NCI-H2227 (cell line): ENCODE data around the gene COCH.
"Not testable (repeated sequence)": the region's sequence is repeated elsewhere in the genome, so short reads cannot be mapped to it uniquely, and the experiment has no call there.

Experiments
- DNase-seq: peaks from one replicate; lab custom pipeline; 2025; ENCODE audit not compliant: unreplicated experiment; lab: John Stamatoyannopoulos, UW

The COCH gene

DNA sequence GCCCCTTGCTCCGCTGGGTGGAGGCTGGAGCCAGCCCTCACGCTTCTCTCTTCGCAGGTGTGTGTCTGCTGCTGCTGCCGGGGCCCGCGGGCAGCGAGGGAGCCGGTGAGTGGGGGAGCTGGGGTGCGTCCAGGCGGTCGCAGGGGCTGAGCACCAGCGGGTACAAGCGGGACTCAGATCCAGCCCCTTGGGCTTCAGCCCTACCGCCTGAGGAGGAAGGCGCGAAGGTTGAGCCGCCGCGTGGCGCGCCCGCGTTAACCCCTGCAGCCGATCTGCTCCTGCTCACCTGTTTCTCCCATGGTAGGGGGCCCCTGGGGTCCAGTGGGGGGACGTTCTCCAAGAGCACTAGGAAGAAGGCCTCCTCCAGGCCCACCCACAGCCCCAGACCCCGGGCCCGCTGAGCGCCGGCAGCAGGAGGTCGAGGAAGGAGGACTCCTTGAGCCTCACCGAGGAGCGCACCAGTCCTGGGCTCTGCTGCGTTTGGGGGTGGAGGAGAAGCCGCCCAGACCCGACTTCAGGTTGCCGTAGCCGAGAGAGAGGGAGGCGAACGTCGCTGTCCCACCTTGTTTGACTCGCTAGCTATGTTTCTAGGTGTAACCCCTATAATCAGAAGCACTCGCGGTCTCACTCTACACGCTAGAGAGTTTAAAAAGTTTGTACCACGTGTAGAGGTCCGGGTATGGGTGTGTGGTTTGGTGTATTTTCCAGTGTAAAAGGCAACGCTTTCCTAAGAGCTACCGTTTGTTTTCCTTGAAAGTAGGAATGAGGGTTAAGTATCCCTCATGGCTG lies 834 bp downstream of the COCH start:
- DNase-seq: peak; percentile 29

DNA sequence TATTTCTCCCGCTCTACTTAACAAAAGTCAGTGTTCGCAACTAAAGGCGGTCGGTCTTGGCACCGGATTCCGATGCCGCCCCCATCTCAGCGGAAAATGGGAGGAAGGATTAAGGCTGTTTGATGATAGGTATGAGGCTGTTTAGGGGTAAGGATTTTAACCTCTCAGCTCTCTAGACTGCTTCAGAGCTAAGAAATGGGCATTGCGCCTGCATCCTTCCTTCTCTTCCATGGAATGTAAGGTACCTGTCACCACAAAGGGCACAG lies 1.4 kb downstream of the COCH start:
- DNase-seq: no peak

DNA sequence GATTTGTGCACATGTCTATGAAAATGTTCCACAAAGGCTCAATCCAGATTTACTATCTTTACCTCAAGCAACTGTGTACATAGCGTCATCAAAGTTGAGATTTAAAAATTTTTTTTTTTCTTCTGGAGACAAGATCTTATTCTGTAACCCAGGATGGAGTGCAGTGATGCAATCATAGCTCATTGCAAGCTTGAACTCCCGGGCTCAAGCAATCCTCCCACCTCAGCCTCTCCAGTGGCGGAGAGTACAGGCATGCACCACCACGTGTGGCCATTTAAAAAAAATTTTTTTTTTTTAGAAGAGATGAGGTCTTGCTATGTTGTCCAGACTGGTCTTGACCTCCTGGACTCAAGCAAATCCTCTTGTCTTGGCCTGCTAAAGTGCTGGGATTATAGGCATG lies 2.3 kb downstream of the COCH start:
- DNase-seq: no peak

DNA sequence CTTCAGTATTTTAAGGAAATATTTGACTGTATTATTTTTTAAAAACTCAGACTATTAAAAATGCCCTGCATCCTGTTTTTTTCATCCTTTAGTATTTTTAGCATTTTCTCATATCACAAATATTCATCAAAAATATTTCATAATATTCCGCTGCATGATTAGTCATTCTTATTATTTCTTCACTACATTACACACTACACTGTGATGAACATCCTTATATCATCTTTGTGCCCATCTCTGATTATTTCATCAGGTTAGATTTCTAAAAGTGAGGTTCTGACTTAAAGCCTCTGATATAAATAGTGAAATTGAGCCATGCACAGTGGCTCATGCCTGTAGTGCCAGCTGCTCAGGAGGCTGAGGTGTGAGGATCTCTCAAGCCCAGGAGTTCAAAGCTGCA lies 8.1 kb downstream of the COCH start:
- DNase-seq: no peak

DNA sequence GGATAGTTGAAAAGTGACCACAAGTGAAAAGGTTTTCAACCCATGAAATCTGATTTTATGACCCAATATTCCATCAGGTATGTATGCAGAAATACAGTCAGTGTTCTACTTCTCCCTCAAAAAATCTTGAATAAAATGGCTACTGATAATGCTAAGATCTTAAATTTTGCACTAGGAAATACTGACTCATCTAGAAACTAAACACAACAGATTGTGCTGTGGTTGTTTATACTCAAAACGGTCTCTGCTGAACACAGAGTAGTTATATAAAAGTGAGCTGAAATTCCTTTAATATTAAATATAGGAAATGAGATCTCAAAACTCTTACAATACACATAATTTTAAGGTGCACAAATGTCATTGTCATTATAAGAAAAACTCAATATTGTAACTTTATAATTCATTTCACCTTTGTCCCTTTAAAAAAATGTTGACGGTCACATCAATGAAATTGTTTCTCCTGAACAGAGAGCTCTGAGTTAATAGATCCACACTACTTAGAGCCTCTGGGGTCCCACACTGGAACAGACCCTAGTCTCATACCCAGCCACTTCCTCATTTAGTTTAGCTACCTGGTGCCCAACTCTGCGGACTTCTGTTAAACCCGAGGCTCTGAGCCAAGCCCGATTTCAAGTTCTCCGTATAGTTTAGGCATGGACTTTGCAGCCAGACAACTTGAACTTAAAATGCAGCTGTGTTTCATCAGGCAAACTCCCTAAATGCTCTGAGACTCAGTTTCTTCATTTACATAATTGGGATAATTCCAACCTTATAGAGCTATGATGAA lies 9.3 kb downstream of the COCH start:
- DNase-seq: no peak

DNA sequence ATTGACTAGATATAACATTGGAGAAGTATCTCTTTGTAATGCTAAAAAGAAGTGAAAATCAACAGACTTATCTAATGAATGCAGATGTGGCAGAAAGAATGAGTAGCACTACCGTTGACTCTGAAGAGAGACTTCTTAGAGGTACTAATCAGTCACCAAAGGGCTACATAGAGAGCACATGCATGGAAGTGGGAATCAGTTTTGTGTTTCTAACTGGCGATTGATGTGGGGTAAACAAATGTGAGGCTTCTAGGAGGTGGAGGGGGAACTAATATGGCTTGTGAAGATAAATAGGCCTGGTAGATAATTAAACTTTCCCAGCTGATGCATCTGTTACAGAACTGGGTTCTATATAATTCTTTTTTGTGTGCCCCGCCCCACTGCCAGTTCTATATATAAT lies 10.5 kb downstream of the COCH start:
- no peak for DNase-seq

DNA sequence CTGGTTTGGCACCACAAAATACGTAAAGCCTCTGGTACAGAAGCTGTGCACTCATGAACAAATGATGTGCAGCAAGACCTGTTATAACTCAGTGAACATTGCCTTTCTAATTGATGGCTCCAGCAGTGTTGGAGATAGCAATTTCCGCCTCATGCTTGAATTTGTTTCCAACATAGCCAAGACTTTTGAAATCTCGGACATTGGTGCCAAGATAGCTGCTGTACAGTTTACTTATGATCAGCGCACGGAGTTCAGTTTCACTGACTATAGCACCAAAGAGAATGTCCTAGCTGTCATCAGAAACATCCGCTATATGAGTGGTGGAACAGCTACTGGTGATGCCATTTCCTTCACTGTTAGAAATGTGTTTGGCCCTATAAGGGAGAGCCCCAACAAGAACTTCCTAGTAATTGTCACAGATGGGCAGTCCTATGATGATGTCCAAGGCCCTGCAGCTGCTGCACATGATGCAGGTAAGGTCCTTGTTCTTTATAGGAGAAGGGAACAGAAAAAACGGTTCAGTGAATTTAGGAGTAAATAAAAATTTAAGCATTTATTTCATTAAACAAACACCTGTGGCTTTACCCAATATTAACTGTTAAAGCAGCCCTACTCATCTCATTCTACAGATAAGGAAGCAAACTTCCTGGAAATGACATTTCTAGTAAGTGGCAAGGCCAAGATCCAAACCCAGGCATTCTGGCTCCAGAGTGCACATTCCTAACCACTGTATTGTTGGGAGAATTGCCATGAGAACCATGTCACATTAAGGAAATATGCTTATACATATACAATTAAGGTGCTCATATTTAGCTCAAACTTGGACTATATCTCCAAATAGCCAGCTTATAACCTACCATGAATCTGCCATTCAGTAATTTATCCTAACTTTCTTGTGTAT lies 11.7 kb downstream of the COCH start:
- DNase-seq: no peak

DNA sequence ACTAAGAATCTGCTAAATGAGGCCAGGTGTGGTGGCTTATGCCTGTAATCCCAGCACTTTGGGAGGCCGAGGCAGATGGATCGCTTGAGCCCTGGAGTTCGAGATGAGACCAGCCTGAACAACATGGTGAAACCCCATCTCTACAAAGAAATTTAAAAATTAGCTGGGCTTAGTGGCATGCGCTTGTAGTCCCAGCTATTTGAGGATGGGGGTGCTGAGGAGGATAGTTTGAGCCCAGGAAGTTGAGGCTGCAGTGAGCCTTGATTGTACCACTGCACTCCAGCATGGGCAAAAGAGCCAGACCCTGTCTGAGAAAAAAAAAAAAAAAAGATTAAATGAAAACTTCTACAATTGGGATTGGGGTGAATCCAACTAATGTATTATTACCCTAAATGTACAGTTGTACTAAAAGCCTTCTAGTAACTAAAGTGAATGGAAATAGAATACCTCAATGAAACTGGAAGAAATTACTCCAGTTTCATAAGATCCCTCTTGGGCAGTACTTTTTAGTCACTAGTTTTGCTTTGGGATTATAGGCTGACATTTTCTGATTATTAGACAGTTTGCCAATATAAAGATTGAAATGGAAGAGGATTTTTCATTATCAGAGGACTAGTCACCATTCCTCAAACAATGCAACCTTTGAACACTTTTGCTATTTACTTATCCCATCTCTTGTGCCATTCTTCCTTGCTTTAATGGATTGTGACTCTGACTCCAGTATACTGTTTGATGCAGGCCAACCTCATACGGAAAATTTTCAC lies 14.3 kb downstream of the COCH start:
- DNase-seq: no peak

DNA sequence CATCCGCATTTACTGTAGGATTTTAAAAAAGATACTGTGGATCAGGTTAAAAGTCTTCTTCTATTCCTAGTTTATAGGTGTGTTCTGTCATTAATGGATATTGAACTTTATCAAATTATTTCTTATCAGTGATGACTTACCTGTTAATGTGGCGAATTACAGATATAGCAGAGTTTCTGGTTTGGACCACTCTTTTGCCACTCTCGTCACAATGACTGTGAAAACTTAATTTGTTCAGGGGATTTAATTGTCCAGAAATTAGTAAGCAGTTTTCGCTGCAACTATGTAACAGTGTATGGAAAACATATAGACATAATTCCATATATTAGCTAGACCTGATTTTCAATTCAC lies 14.9 kb downstream of the COCH start:
- DNase-seq: no peak

DNA sequence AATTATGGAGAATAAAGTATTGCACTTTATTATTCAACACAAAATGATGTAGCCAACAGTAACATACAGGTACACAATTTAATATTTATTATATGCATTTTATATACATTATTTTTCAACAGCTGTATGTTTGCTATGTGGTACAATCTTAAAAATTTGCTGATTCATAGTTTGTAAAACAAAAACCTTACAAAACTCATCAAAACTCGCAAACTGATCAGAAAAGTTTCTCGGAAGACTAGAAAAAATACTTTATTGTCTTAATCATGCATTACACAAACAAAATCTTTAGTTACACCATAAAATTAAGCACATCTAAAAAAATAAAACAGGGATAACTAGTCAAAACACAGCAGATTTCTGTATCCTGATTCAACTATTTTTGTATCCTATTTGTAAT lies 19.5 kb downstream of the COCH start:
- DNase-seq: no peak

DNA sequence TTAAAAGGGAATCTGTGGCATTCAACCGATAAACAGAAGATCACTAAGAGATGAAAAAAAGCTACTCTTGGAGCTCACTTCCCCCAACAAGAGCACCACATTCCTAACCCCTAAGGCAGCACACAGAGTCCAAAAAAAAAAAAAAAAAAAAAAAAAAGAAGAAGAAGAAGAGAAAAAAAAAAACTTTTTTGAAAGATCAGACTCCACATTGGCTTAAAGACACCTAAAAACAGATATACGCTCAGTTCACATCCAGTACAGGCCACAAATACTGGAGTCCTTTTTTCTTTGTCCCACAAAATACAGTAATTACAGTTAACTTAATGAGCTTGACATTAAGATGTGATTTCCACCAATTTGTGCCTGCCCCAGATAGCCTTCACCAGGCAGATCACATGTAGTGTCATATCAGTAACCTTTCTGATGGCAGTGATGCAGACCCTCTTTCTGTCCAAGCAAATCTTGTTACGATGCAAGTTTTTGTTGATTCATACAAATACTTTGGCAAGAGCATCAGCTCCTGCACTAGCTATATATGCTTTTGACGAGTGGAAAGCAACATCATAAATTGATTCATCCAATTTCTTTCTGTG lies 20.7 kb downstream of the COCH start:
- DNase-seq: no peak

DNA sequence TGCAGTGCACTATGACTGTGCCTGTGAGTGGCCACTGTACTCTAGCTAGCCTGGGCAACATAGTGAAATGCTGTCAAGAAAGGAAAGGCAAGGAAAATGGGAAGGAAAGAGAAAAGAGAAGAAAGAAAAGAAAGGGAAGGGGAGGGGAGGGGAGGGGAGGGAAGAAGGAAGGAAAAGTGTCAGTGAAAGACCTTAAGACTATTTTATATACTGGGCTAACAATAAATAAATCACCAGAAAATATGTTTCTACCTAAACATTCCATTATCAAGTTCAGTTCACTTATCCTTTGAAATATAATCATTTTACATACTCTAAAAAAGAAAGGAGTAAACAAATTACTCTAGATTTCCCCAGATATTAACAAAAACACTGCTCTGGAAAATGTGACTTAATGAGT lies 22.1 kb downstream of the COCH start:
- no peak for DNase-seq

DNA sequence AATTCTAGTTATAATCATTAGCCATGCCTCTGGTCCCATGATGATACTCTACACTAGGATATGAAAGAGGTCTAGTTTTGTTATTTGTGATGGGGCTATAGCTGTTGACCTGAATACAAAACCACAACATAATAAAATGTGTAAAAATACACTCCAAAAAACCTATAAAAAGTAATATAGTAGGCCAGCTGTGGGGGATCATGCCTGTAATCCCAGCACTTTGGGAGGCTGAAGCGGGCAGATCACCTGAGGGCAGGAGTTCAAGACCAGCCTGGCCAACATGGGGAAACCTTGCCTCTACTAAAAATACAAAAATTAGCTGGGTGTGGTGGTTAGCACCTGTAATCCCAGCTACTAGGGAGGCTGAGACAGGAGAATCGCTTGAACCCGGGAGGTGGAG lies 22.8 kb downstream of the COCH start:
- DNase-seq: not testable (repeated sequence)

DNA sequence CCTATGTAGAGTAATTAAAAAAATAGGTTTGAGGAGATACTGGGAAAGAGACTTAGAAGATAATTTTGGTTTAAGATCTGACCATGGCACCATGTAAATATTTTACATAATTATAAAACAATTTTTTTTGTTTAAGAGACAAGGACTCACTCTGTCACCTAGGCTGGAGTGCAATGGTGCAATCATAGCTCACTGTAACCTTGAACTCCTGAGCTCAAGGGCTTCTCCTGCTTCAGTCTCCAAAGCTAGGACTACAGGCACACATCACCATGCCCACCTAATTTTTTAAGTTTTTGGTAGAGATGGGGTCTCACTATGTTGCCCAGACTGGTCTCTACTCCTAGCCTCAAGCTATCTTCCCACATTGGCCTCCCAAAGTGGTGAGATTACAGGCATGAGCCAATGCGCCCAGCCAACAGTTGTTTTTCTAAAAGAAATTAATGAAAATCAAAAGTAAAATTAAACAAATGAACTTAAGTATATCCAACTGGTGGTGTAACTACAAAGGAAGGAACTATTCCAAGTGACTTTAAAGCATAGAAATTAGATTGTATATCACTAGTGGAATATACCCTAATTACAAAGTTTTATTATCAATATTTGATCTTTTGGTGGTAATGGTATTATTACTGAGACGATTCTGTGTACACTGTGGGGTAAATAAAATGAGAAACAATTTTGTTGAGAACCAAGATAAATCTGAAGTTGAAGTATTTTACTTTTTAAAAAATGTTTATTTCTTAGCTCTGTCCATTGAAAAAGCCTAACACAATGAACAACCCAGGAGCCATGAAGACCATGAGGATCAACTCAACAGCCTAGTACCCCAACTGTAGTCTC lies 29.1 kb downstream of the COCH start:
- DNase-seq: no peak

DNA sequence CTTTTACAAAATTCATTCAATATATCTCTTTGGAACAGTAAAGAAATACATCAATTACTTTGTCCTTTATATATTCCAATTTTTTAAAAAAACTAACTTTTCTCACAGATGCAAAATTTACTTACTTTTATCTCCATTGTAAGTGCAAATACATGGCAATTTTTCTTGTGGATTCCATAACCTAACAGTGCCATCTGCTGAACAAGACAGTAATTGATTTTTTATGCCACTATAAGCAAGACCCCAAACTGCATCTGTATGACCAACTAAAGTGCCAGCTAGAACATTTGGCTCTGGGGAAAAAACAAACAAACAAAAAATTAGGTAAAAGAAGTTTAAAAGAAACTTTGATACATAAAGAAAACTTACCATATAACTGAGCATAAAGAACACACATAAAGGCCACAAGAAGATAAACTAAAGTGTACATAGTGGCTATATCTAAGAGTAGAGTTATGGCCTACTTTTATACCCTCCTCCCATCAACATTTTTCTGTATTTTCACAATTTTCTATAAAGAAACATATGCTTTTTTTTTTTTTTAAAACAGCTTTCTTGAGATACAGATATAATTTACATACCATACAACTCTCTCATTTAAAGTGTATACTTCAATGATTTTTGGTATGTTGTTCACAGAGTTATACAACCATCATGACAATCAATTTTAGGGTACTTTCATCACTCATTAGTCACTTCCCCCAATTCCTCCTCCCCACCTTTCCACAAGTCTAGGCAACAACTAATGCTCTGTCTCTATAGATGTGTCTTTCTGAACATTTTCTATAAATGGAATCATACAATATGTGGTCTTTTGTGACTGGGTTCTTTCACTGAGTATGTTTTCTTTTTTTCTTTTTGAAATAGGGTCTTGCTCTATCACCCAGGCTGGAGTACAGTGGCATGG lies 32.6 kb downstream of the COCH start:
- DNase-seq: peak; percentile 38

DNA sequence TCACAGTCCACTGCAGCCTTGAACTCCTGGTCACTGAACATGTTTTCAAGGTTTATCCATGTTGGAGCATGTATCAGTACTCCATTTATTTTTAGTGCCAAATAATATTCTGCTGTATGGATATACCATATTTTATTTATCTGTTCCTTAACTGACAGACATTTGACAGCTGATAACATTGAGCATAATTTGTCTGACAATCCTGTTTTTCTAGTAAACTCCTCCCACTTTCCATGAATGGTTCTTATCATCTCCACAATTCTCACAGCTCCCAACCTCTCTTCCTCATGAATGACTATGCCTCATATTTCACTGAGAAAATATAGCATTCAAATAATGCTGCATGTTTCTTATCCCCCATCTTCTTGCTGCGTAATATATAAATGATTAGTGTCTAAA lies 33.3 kb downstream of the COCH start:
- no peak for DNase-seq

DNA sequence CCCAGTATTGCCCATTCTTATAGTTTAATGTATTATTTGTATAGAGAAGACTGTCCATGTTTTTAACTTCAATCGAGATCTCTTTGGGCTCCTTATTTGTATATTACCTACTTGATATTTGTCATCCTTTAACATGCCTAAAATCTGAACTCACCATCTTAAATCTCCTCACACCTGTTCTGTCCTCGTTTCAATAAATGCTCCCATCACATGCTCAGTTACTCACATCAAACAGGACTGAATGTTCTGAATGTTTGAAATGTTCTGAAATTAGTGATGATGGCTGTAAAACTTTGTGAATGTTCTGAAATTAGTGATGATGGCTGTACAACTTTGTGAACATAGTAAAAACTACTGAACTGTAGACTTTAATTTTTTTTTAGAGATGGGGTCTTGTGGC lies 34.5 kb downstream of the COCH start:
- DNase-seq: no peak

DNA sequence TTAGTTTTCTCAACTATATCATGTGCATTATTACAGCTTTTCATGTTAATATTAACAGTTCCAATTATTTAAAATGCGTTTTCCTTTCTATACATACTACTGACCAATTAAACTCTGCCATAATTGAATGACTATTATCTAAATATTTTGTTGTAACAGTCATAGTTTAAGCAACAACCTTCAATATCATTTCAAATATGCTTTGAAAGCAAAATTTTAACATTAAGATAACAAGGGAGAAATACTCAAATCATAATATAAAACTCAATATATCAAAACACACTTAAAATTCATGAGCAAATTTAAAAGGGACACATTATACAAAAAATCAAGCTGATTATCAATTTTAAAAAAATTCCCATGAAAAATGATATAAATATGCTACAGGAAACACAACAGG lies 40.5 kb downstream of the COCH start:
- no peak for DNase-seq

DNA sequence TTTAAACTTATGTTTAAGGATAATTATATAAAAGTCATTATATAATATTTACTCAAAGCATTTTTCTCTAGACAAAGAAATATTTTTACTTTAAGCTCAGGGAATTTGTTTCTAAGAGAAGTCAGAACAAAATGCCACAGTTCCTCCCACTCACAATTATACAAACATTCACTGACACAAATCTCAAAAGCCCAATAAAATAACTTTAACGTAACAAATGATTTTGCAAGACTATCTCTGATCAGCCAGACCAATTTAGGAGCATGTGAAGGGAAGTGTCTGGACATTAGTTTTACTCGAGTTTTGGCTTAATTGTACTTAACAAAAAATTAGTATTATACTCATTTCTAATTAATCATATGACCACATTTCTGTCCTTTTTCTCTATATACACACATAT lies 41.2 kb downstream of the COCH start:
- no peak for DNase-seq
